T-helper 2 cell treated with Interferon-gamma antibody and Interleukin-4, amounts not matched to agents 5 μg/mL and 100 μg/mL, for 36 hours (primary cell): ENCODE results near the gene SDK1.

Source experiments
- DNase-seq: peaks from one replicate; pipeline ENCODE4 v3.0.0; 2021; ENCODE audit warnings: low spot score
- H3K27ac Mint-ChIP-seq: one replicate; pipeline ENCODE4 v1.8.0; 2021; ENCODE audit warnings: mild to moderate bottlenecking, mixed read lengths
- H3K27me3 Mint-ChIP-seq: one replicate; pipeline ENCODE4 v1.8.0; 2021; ENCODE audit warnings: low read depth, mixed read lengths
- H3K36me3 Mint-ChIP-seq: one replicate; pipeline ENCODE4 v1.8.0; 2021; ENCODE audit warnings: low read depth, mixed read lengths
- H3K4me1 Mint-ChIP-seq: one replicate; pipeline ENCODE4 v1.8.0; 2021; ENCODE audit warnings: low read depth, mixed read lengths
- H3K4me3 Mint-ChIP-seq: one replicate; pipeline ENCODE4 v1.8.0; 2022; ENCODE audit warnings: mild to moderate bottlenecking, moderate library complexity, mixed read lengths
- H3K9me3 Mint-ChIP-seq: one replicate; pipeline ENCODE4 v1.8.0; 2021; ENCODE audit warnings: mixed read lengths

The SDK1 gene

GRCh38 chr7:4167385-4167910 is 866.4 kb downstream of the SDK1 start:
- H3K4me3 Mint-ChIP-seq = no peak overlapping the region

GRCh38 chr7:4168041-4168440 is 867.0 kb downstream of the SDK1 start:
- no peak overlapping the region for H3K4me3 Mint-ChIP-seq
- H3K27me3 Mint-ChIP-seq = no peaks in the 10 kb centered on the region
- no peaks in the 10 kb centered on the region for H3K4me1 Mint-ChIP-seq
- no peaks in the 10 kb centered on the region for H3K9me3 Mint-ChIP-seq
- H3K36me3 Mint-ChIP-seq = no peaks in the 10 kb centered on the region
- no peak for DNase-seq
- H3K27ac Mint-ChIP-seq = no peak overlapping the region

More at GRCh38 chr7:4167385-4167910, 866.4 kb downstream of the SDK1 start:
- no peak for DNase-seq
- Mint-ChIP-seq H3K27ac (no peak overlapping the region), H3K9me3 (no peaks in the 10 kb centered on the region), H3K36me3 (no peaks in the 10 kb centered on the region), H3K27me3 (no peaks in the 10 kb centered on the region), H3K4me1 (no peaks in the 10 kb centered on the region)

- Mint-ChIP-seq H3K4me3 (no peak overlapping the region), H3K9me3 (no peaks in the 10 kb centered on the region), H3K27ac (no peak overlapping the region), H3K36me3 (no peaks in the 10 kb centered on the region), H3K27me3 (no peaks in the 10 kb centered on the region), H3K4me1 (no peaks in the 10 kb centered on the region)
- DNase-seq = no peak
Observed at GRCh38 chr7:4168541-4168940, 867.5 kb downstream of the SDK1 start.

GRCh38 chr7:4169455-4169854 is 868.4 kb downstream of the SDK1 start:
- no peak overlapping the region for H3K4me3 Mint-ChIP-seq
- no peaks in the 10 kb centered on the region for H3K27me3 Mint-ChIP-seq
- no peaks in the 10 kb centered on the region for H3K4me1 Mint-ChIP-seq
- no peaks in the 10 kb centered on the region for H3K36me3 Mint-ChIP-seq
- H3K27ac Mint-ChIP-seq = no peak overlapping the region
- no peak for DNase-seq
- H3K9me3 Mint-ChIP-seq = no peaks in the 10 kb centered on the region

- Mint-ChIP-seq H3K27ac (no peak overlapping the region), H3K27me3 (no peaks in the 10 kb centered on the region), H3K4me3 (no peak overlapping the region), H3K4me1 (no peaks in the 10 kb centered on the region), H3K36me3 (no peaks in the 10 kb centered on the region), H3K9me3 (no peaks in the 10 kb centered on the region)
- no peak for DNase-seq
Observed at GRCh38 chr7:4170997-4171786, 870.1 kb downstream of the SDK1 start.

GRCh38 chr7:4172883-4173282 is 871.8 kb downstream of the SDK1 start:
- H3K9me3 Mint-ChIP-seq = no peaks in the 10 kb centered on the region
- H3K27ac Mint-ChIP-seq = no peak overlapping the region
- H3K36me3 Mint-ChIP-seq = no peaks in the 10 kb centered on the region
- no peaks in the 10 kb centered on the region for H3K27me3 Mint-ChIP-seq
- no peak overlapping the region for H3K4me3 Mint-ChIP-seq
- no peaks in the 10 kb centered on the region for H3K4me1 Mint-ChIP-seq
- DNase-seq = no peak

- Mint-ChIP-seq H3K4me1 (no peaks in the 10 kb centered on the region), H3K27ac (no peak overlapping the region), H3K36me3 (no peaks in the 10 kb centered on the region), H3K27me3 (no peaks in the 10 kb centered on the region), H3K4me3 (no peak overlapping the region), H3K9me3 (no peaks in the 10 kb centered on the region)
- DNase-seq = no peak
Observed at GRCh38 chr7:4173615-4174014, 872.6 kb downstream of the SDK1 start.

- no peak overlapping the region for H3K4me3 Mint-ChIP-seq
- H3K27me3 Mint-ChIP-seq = no peaks in the 10 kb centered on the region
- H3K36me3 Mint-ChIP-seq = no peaks in the 10 kb centered on the region
- DNase-seq = no peak
- no peaks in the 10 kb centered on the region for H3K9me3 Mint-ChIP-seq
- no peak overlapping the region for H3K27ac Mint-ChIP-seq
- no peaks in the 10 kb centered on the region for H3K4me1 Mint-ChIP-seq
Observed at GRCh38 chr7:4174016-4174415, 873.0 kb downstream of the SDK1 start.

- Mint-ChIP-seq H3K36me3 (no peaks in the 10 kb centered on the region), H3K4me3 (no peak overlapping the region), H3K27ac (no peak overlapping the region), H3K9me3 (no peaks in the 10 kb centered on the region), H3K27me3 (no peaks in the 10 kb centered on the region), H3K4me1 (no peaks in the 10 kb centered on the region)
- DNase-seq = no peak
Observed at GRCh38 chr7:4174451-4174850, 873.4 kb downstream of the SDK1 start.

GRCh38 chr7:4174884-4175283 is 873.8 kb downstream of the SDK1 start:
- Mint-ChIP-seq H3K4me3 (no peak overlapping the region), H3K9me3 (no peaks in the 10 kb centered on the region), H3K4me1 (no peaks in the 10 kb centered on the region), H3K27ac (no peak overlapping the region), H3K27me3 (no peaks in the 10 kb centered on the region), H3K36me3 (no peaks in the 10 kb centered on the region)
- DNase-seq = no peak

- Mint-ChIP-seq H3K9me3 (no peaks in the 10 kb centered on the region), H3K36me3 (no peaks in the 10 kb centered on the region), H3K4me1 (no peaks in the 10 kb centered on the region), H3K27me3 (no peaks in the 10 kb centered on the region), H3K4me3 (no peak overlapping the region), H3K27ac (no peak overlapping the region)
- no peak for DNase-seq
Observed at GRCh38 chr7:4175346-4175973, 874.4 kb downstream of the SDK1 start.

GRCh38 chr7:4177001-4177400 is 875.9 kb downstream of the SDK1 start:
- H3K4me3 Mint-ChIP-seq = no peak overlapping the region
- H3K36me3 Mint-ChIP-seq = no peaks in the 10 kb centered on the region
- no peak for DNase-seq
- no peak overlapping the region for H3K27ac Mint-ChIP-seq
- H3K4me1 Mint-ChIP-seq = no peaks in the 10 kb centered on the region
- no peaks in the 10 kb centered on the region for H3K9me3 Mint-ChIP-seq
- no peaks in the 10 kb centered on the region for H3K27me3 Mint-ChIP-seq

- no peaks in the 10 kb centered on the region for H3K36me3 Mint-ChIP-seq
- no peak for DNase-seq
- H3K4me3 Mint-ChIP-seq = no peak overlapping the region
- H3K27me3 Mint-ChIP-seq = no peaks in the 10 kb centered on the region
- H3K9me3 Mint-ChIP-seq = no peaks in the 10 kb centered on the region
- no peak overlapping the region for H3K27ac Mint-ChIP-seq
- H3K4me1 Mint-ChIP-seq = no peaks in the 10 kb centered on the region
Observed at GRCh38 chr7:4178416-4178815, 877.4 kb downstream of the SDK1 start.

- H3K9me3 Mint-ChIP-seq = no peaks in the 10 kb centered on the region
- H3K27me3 Mint-ChIP-seq = no peaks in the 10 kb centered on the region
- no peak overlapping the region for H3K27ac Mint-ChIP-seq
- no peak overlapping the region for H3K4me3 Mint-ChIP-seq
- DNase-seq = no peak
- H3K4me1 Mint-ChIP-seq = no peaks in the 10 kb centered on the region
- H3K36me3 Mint-ChIP-seq = no peaks in the 10 kb centered on the region
Observed at GRCh38 chr7:4178916-4179687, 878.0 kb downstream of the SDK1 start.
